Subcutaneous abdominal adipose tissue (tissue), 5 donors: ENCODE results near the gene S100A7A.

ENCODE experiments used
- H3K27ac ChIP-seq: one replicate; pipeline ENCODE4 v1.7.0; 2013; ENCODE audit warnings: low read depth, mild to moderate bottlenecking, inconsistent platforms, low read length, moderate library complexity
- H3K27me3 ChIP-seq, 5 donors: one replicate each; pipeline ENCODE4 v1.7.0; 2013; ENCODE audit warnings: low read length in 5 of 5, inconsistent platforms in 1 of 5; ENCODE audit not compliant: control insufficient read depth in 5 of 5, insufficient read depth in 4 of 5
- H3K36me3 ChIP-seq, 5 donors: one replicate each; pipeline ENCODE4 v1.7.0; 2013; ENCODE audit warnings: low read length in 5 of 5; ENCODE audit not compliant: control insufficient read depth in 5 of 5, insufficient read depth in 5 of 5
- H3K4me1 ChIP-seq, 5 donors: one replicate each; pipeline ENCODE4 v1.7.0; 2013; ENCODE audit warnings: low read length in 5 of 5, mild to moderate bottlenecking in 3 of 5, moderate library complexity in 1 of 5; ENCODE audit not compliant: control insufficient read depth in 5 of 5, insufficient read depth in 5 of 5
- H3K4me3 ChIP-seq, 5 donors: one replicate each; pipeline ENCODE4 v1.7.0; 2013; ENCODE audit warnings: low read length in 5 of 5, low read depth in 1 of 5
- H3K9ac ChIP-seq, 5 donors: one replicate each; pipeline ENCODE4 v1.7.0; 2013; ENCODE audit warnings: low read length in 5 of 5, mild to moderate bottlenecking in 4 of 5, moderate library complexity in 3 of 5
- H3K9me3 ChIP-seq, 5 donors: one replicate each; pipeline ENCODE4 v1.7.0; 2013; ENCODE audit warnings: low read length in 5 of 5; ENCODE audit not compliant: control insufficient read depth in 5 of 5
- donor health status: healthy.
- donor health status: healthy.
- donor health status: healthy.
- donor health status: healthy.
- donor health status: healthy.

S100A7A gene

GRCh38 chr1:153393926-153394325 is 22.4 kb upstream of the S100A7A start:
- Histone ChIP-seq H3K4me3 (no peak overlapping the region), H3K4me1 (peaks cover 0 to 9% (median 8%) of the 10 kb centered on the region in 5 donors), H3K27me3 (peaks cover 0 to 21% (median 14%) of the 10 kb centered on the region in 5 donors), H3K9me3 (no peaks in the 10 kb centered on the region), H3K36me3 (no peaks in the 10 kb centered on the region), H3K9ac (no peak overlapping the region), H3K27ac (no peak overlapping the region)

DNA sequence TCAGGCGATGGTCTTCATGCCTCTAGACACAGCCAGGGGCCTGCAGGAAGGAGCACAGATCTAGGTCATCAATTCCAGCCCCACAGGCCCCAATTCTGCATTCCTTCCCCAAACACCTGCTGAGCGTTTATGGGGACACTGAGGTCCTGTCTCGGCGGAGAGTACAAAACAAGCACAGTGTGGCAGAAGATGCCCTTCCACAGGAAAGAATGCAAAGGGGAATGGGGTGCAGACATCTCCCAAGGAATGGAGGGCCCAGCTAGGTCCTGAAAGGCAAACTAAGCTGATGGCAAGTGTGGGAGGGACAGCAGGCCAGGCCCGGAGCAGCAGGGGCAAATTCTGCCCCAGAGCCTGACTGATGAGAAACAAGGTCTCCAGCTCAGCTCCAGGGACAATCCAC is 21.9 kb upstream of the S100A7A start:
- Histone ChIP-seq H3K27ac (no peak overlapping the region), H3K4me1 (peaks cover 0 to 9% (median 8%) of the 10 kb centered on the region in 5 donors), H3K27me3 (peaks cover 0 to 21% (median 14%) of the 10 kb centered on the region in 5 donors), H3K9me3 (no peaks in the 10 kb centered on the region), H3K36me3 (no peaks in the 10 kb centered on the region), H3K4me3 (no peak overlapping the region), H3K9ac (no peak overlapping the region)

- H3K9ac ChIP-seq: no peak overlapping the region
- H3K9me3 ChIP-seq: no peaks in the 10 kb centered on the region
Measured at GRCh38 chr1:153395136-153395685, 21.1 kb upstream of the S100A7A start.

DNA sequence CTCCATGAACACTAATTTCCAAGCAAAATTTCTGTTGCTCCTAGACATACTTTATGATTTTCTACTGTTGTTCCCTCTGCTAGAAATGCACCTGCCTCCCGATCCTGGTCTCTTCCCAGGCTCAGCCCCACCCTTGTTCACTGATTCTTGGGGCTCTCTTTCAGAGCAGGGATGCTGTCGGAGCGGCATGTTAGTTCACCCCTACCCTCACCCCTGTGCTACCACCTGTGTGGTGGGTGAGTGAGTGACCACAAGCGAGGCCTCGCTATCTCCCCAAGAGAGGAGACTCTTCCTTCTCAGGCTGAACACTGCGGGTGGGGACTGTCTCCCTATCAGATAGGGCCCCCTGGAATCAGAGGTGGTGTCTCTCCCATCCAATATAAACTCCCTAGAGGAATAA is 20.5 kb upstream of the S100A7A start:
- Histone ChIP-seq H3K27me3 (peaks cover 0 to 19% (median 14%) of the 10 kb centered on the region in 5 donors), H3K36me3 (no peaks in the 10 kb centered on the region), H3K9ac (no peak overlapping the region), H3K4me1 (peaks cover 0 to 6% (median 4%) of the 10 kb centered on the region in 5 donors), H3K27ac (no peak overlapping the region), H3K4me3 (no peak overlapping the region), H3K9me3 (no peaks in the 10 kb centered on the region)

More at GRCh38 chr1:153395136-153395685, 21.1 kb upstream of the S100A7A start:
- H3K36me3 ChIP-seq: no peaks in the 10 kb centered on the region
- peaks cover 0 to 21% (median 14%) of the 10 kb centered on the region in 5 donors for H3K27me3 ChIP-seq
- H3K27ac ChIP-seq: no peak overlapping the region
- H3K4me1 ChIP-seq: peaks cover 0 to 9% (median 8%) of the 10 kb centered on the region in 5 donors
- H3K4me3 ChIP-seq: no peak overlapping the region

DNA sequence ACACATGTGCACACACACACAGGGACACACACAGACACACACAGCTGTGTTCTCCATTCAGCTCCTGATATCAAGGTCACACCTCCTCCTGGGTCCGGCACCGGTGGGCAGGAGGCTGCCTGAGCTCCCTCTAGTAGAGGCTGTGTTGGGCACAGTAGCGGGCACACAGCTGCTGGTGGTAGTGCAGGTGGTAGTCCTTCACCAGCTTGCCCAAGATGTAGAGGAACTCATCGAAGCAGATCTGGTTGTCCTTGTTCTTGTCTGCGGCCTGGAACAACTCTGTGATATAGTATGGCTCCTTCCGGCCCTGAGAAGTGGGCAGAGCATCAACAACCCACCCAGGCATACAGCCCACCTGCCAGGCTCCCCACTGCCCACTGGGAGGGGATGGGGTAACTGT is 19.9 kb upstream of the S100A7A start:
- no peak overlapping the region for H3K27ac ChIP-seq
- H3K36me3 ChIP-seq: no peaks in the 10 kb centered on the region
- H3K4me1 ChIP-seq: no peaks in the 10 kb centered on the region
- H3K4me3 ChIP-seq: no peak overlapping the region
- no peaks in the 10 kb centered on the region for H3K9me3 ChIP-seq
- peaks cover 0 to 19% (median 14%) of the 10 kb centered on the region in 5 donors for H3K27me3 ChIP-seq
- no peak overlapping the region for H3K9ac ChIP-seq

DNA sequence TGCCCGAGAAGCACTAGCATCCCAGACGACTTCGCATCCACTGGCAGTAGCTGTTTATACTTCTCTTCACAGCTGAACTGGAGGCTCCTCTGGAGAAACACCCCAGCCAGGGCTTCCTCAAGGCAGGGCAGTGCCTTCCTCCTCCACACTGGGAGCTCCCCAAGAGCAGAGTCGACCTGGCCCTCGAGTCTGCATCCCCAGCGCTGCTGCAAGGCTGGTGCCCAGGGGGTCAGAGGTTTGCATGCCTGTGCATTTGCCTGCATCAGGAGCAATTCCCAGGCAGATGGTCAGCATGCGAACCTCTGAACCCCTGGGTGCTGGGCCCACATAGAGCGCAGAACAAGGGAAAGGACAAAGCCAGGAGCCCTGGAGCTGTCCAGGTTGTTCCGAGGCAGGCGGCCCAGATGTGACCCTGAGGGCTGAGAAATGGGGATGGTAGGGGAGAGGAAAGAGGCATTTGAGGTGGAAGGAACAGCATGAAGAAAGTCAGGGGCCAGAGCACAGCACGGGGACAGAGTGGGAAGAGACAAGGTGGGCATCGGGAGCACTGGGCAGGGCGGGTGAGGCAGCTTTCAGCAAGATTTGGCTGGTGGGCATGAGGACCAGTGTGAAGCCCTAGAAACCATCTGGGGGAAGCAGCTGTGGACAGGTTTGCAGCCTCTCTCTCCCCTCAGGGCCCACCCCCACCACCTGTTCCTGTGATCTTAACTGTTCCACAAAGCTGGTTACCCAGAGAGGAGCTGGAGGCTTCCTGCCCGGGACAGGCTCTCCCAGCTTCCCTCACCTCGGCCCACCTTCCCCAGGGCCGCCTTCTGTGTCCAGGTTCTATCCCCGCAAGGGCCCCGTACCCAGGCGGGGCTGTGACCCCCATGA is 19.0 kb upstream of the S100A7A start:
- H3K36me3 ChIP-seq: no peaks in the 10 kb centered on the region
- H3K4me3 ChIP-seq: no peak overlapping the region
- H3K9ac ChIP-seq: no peak overlapping the region
- H3K27me3 ChIP-seq: peaks cover 0 to 19% (median 14%) of the 10 kb centered on the region in 5 donors
- no peak overlapping the region for H3K27ac ChIP-seq
- H3K4me1 ChIP-seq: no peaks in the 10 kb centered on the region
- H3K9me3 ChIP-seq: no peaks in the 10 kb centered on the region

- Histone ChIP-seq H3K9me3 (no peaks in the 10 kb centered on the region), H3K4me3 (no peak overlapping the region), H3K4me1 (no peaks in the 10 kb centered on the region), H3K27ac (no peak overlapping the region), H3K9ac (no peak overlapping the region), H3K36me3 (no peaks in the 10 kb centered on the region), H3K27me3 (peaks cover 0 to 19% (median 14%) of the 10 kb centered on the region in 5 donors)
Measured at GRCh38 chr1:153397924-153398651, 18.2 kb upstream of the S100A7A start.

DNA sequence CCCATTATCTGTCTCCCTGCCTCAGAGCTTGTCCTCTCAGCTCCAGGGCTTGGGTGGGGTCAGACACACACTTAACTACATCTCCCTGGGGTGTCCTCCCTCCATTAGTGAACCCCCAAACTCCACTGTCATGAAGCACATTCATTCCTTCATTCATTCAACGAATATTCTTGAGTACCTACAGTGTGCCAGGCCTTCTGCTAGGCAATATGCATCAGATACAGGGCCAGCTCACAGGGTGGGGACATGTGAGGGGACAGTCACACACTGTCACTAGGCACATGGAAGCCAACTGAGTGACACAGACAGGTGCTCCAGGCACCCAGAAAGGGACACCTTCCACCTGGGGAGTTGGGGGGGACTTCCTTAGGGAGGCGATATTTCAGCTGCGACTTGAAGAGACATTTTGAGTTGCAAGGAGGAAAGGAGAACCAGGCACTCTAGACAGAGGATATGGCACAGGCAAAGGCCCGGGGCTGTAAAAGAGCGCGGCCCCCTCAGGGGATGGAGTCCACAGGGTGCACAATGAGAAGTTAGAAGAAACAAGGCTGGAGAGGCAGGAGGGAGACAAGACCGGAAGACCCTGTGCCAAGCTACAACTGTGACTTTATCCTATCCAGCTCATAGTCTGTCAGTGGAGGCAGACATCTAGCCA is 16.8 kb upstream of the S100A7A start:
- no peaks in the 10 kb centered on the region for H3K36me3 ChIP-seq
- H3K27me3 ChIP-seq: peaks cover 0 to 16% (median 7%) of the 10 kb centered on the region in 5 donors
- no peaks in the 10 kb centered on the region for H3K9me3 ChIP-seq
- no peak overlapping the region for H3K9ac ChIP-seq
- no peak overlapping the region for H3K4me3 ChIP-seq
- no peaks in the 10 kb centered on the region for H3K4me1 ChIP-seq
- H3K27ac ChIP-seq: no peak overlapping the region

- Histone ChIP-seq H3K9me3 (no peaks in the 10 kb centered on the region), H3K4me1 (no peaks in the 10 kb centered on the region), H3K27ac (no peak overlapping the region), H3K27me3 (peaks cover 0 to 11% (median 7%) of the 10 kb centered on the region in 5 donors), H3K9ac (no peak overlapping the region), H3K4me3 (no peak overlapping the region), H3K36me3 (no peaks in the 10 kb centered on the region)
Measured at GRCh38 chr1:153400244-153400643, 16.1 kb upstream of the S100A7A start.
